ENCODE measurements around the gene PSME3IP1.

Gene PSME3IP1

GRCh38 chr16:57134982-57135381 lies 50.9 kb downstream of the PSME3IP1 start:
- Mint-ChIP-seq H3K4me3 (peak overlapping the region; percentile 66), H3K4me1 (ENCODE audit: low read depth) (peaks cover 63% of the 10 kb centered on the region), H3K36me3 (ENCODE audit: low read depth) (no peaks in the 10 kb centered on the region), H3K9me3 (no peaks in the 10 kb centered on the region), H3K27me3 (no peaks in the 10 kb centered on the region), H3K27ac (peak overlapping the region; percentile 94)
- peak; percentile 67 for DNase-seq

GRCh38 chr16:57133886-57134285 lies 52.0 kb downstream of the PSME3IP1 start:
- Mint-ChIP-seq H3K9me3 (no peaks in the 10 kb centered on the region), H3K4me3 (peak overlapping the region; percentile 66), H3K4me1 (ENCODE audit: low read depth) (peaks cover 69% of the 10 kb centered on the region), H3K36me3 (ENCODE audit: low read depth) (no peaks in the 10 kb centered on the region), H3K27me3 (no peaks in the 10 kb centered on the region), H3K27ac (peak overlapping the region; percentile 94)
- peak; percentile 48 for DNase-seq

GRCh38 chr16:57133031-57133430 lies 52.8 kb downstream of the PSME3IP1 start:
- DNase-seq: no peak
- no peaks in the 10 kb centered on the region for H3K27me3 Mint-ChIP-seq
- H3K4me1 Mint-ChIP-seq (ENCODE audit: low read depth): peaks cover 74% of the 10 kb centered on the region
- H3K36me3 Mint-ChIP-seq (ENCODE audit: low read depth): no peaks in the 10 kb centered on the region
- H3K4me3 Mint-ChIP-seq: no peak overlapping the region
- H3K9me3 Mint-ChIP-seq: no peaks in the 10 kb centered on the region
- peak overlapping the region; percentile 94 for H3K27ac Mint-ChIP-seq

GRCh38 chr16:57132470-57132869 lies 53.4 kb downstream of the PSME3IP1 start:
- H3K36me3 Mint-ChIP-seq (ENCODE audit: low read depth): no peaks in the 10 kb centered on the region
- peaks cover 79% of the 10 kb centered on the region for H3K4me1 Mint-ChIP-seq (ENCODE audit: low read depth)
- no peak overlapping the region for H3K4me3 Mint-ChIP-seq
- DNase-seq: no peak
- peak overlapping the region; percentile 85 for H3K27ac Mint-ChIP-seq
- no peaks in the 10 kb centered on the region for H3K27me3 Mint-ChIP-seq
- no peaks in the 10 kb centered on the region for H3K9me3 Mint-ChIP-seq

GRCh38 chr16:57131351-57131970 lies 54.4 kb downstream of the PSME3IP1 start:
- Mint-ChIP-seq H3K4me1 (ENCODE audit: low read depth) (peaks cover 89% of the 10 kb centered on the region), H3K9me3 (no peaks in the 10 kb centered on the region), H3K4me3 (no peak overlapping the region), H3K27ac (peak overlapping the region; percentile 82), H3K36me3 (ENCODE audit: low read depth) (no peaks in the 10 kb centered on the region), H3K27me3 (no peaks in the 10 kb centered on the region)
- peak; percentile 35 for DNase-seq

- H3K27ac Mint-ChIP-seq: peak overlapping the region; percentile 82
- H3K4me1 Mint-ChIP-seq (ENCODE audit: low read depth): peaks cover 90% of the 10 kb centered on the region
- DNase-seq: no peak
- no peak overlapping the region for H3K4me3 Mint-ChIP-seq
- no peaks in the 10 kb centered on the region for H3K9me3 Mint-ChIP-seq
- H3K36me3 Mint-ChIP-seq (ENCODE audit: low read depth): no peaks in the 10 kb centered on the region
- H3K27me3 Mint-ChIP-seq: no peaks in the 10 kb centered on the region
These were observed 54.9 kb downstream of the PSME3IP1 start for GRCh38 chr16:57130950-57131321.

GRCh38 chr16:57128771-57129389 lies 57.0 kb downstream of the PSME3IP1 start:
- H3K4me1 Mint-ChIP-seq (ENCODE audit: low read depth): peaks cover 90% of the 10 kb centered on the region
- peak; percentile 57 for DNase-seq
- H3K27me3 Mint-ChIP-seq: no peaks in the 10 kb centered on the region
- peak overlapping the region; percentile 94 for H3K27ac Mint-ChIP-seq
- no peaks in the 10 kb centered on the region for H3K9me3 Mint-ChIP-seq
- peak overlapping the region; percentile 39 for H3K4me3 Mint-ChIP-seq
- no peaks in the 10 kb centered on the region for H3K36me3 Mint-ChIP-seq (ENCODE audit: low read depth)

GRCh38 chr16:57127836-57128235 lies 58.0 kb downstream of the PSME3IP1 start:
- Mint-ChIP-seq H3K9me3 (no peaks in the 10 kb centered on the region), H3K4me1 (ENCODE audit: low read depth) (peaks cover 92% of the 10 kb centered on the region), H3K27me3 (no peaks in the 10 kb centered on the region), H3K4me3 (no peak overlapping the region), H3K27ac (peak overlapping the region; percentile 28), H3K36me3 (ENCODE audit: low read depth) (no peaks in the 10 kb centered on the region)
- no peak for DNase-seq

GRCh38 chr16:57127037-57127763 lies 58.6 kb downstream of the PSME3IP1 start:
- peak; percentile 34 for DNase-seq
- peak overlapping the region; percentile 28 for H3K27ac Mint-ChIP-seq
- no peaks in the 10 kb centered on the region for H3K27me3 Mint-ChIP-seq
- H3K4me3 Mint-ChIP-seq: no peak overlapping the region
- peaks cover 86% of the 10 kb centered on the region for H3K4me1 Mint-ChIP-seq (ENCODE audit: low read depth)
- no peaks in the 10 kb centered on the region for H3K9me3 Mint-ChIP-seq
- no peaks in the 10 kb centered on the region for H3K36me3 Mint-ChIP-seq (ENCODE audit: low read depth)

- Mint-ChIP-seq H3K4me1 (ENCODE audit: low read depth) (peaks cover 78% of the 10 kb centered on the region), H3K27me3 (no peaks in the 10 kb centered on the region), H3K4me3 (no peak overlapping the region), H3K27ac (no peak overlapping the region), H3K36me3 (ENCODE audit: low read depth) (no peaks in the 10 kb centered on the region), H3K9me3 (no peaks in the 10 kb centered on the region)
- no peak for DNase-seq
These were observed 59.4 kb downstream of the PSME3IP1 start for GRCh38 chr16:57126411-57126810.

GRCh38 chr16:57125969-57126368 lies 59.9 kb downstream of the PSME3IP1 start:
- Mint-ChIP-seq H3K4me3 (no peak overlapping the region), H3K9me3 (no peaks in the 10 kb centered on the region), H3K27ac (no peak overlapping the region), H3K4me1 (ENCODE audit: low read depth) (peaks cover 74% of the 10 kb centered on the region), H3K27me3 (no peaks in the 10 kb centered on the region), H3K36me3 (ENCODE audit: low read depth) (no peaks in the 10 kb centered on the region)
- DNase-seq: no peak

- no peaks in the 10 kb centered on the region for H3K27me3 Mint-ChIP-seq
- no peak overlapping the region for H3K4me3 Mint-ChIP-seq
- DNase-seq: no peak
- H3K36me3 Mint-ChIP-seq (ENCODE audit: low read depth): no peaks in the 10 kb centered on the region
- H3K4me1 Mint-ChIP-seq (ENCODE audit: low read depth): peaks cover 68% of the 10 kb centered on the region
- H3K9me3 Mint-ChIP-seq: no peaks in the 10 kb centered on the region
- peak overlapping the region; percentile 26 for H3K27ac Mint-ChIP-seq
These were observed 60.5 kb downstream of the PSME3IP1 start for GRCh38 chr16:57125376-57125775.

- no peaks in the 10 kb centered on the region for H3K36me3 Mint-ChIP-seq (ENCODE audit: low read depth)
- no peaks in the 10 kb centered on the region for H3K9me3 Mint-ChIP-seq
- DNase-seq: no peak
- peak overlapping the region; percentile 45 for H3K27ac Mint-ChIP-seq
- H3K27me3 Mint-ChIP-seq: no peaks in the 10 kb centered on the region
- no peak overlapping the region for H3K4me3 Mint-ChIP-seq
- peaks cover 57% of the 10 kb centered on the region for H3K4me1 Mint-ChIP-seq (ENCODE audit: low read depth)
These were observed 61.7 kb downstream of the PSME3IP1 start for GRCh38 chr16:57123974-57124674.

GRCh38 chr16:57123216-57123973 lies 62.4 kb downstream of the PSME3IP1 start:
- no peaks in the 10 kb centered on the region for H3K27me3 Mint-ChIP-seq
- peak overlapping the region; percentile 45 for H3K27ac Mint-ChIP-seq
- no peak for DNase-seq
- H3K36me3 Mint-ChIP-seq (ENCODE audit: low read depth): no peaks in the 10 kb centered on the region
- H3K4me1 Mint-ChIP-seq (ENCODE audit: low read depth): peaks cover 50% of the 10 kb centered on the region
- no peaks in the 10 kb centered on the region for H3K9me3 Mint-ChIP-seq
- H3K4me3 Mint-ChIP-seq: no peak overlapping the region
